Hematopoietic multipotent progenitor cell treated with erythropoietin and hydrocortisone succinate and interleukin-3 and kit ligand, for 17 days (in vitro differentiated cells): ENCODE measurements around the gene UNC45A.

Experiments used
- DNase-seq: peaks from one replicate; pipeline ENCODE4 v3.0.0-alpha.2; 2015; ENCODE audit warnings: low spot score

Gene UNC45A

GRCh38 chr15:90967206-90967605, 32.1 kb downstream of the UNC45A start:
- no peak for DNase-seq

- DNase-seq: no peak
Observed at GRCh38 chr15:90968434-90968833, 33.3 kb downstream of the UNC45A start.

- no peak for DNase-seq
Observed at GRCh38 chr15:90970274-90970673, 35.2 kb downstream of the UNC45A start.

GRCh38 chr15:90972133-90972532, 37.0 kb downstream of the UNC45A start:
- no peak for DNase-seq

DNA sequence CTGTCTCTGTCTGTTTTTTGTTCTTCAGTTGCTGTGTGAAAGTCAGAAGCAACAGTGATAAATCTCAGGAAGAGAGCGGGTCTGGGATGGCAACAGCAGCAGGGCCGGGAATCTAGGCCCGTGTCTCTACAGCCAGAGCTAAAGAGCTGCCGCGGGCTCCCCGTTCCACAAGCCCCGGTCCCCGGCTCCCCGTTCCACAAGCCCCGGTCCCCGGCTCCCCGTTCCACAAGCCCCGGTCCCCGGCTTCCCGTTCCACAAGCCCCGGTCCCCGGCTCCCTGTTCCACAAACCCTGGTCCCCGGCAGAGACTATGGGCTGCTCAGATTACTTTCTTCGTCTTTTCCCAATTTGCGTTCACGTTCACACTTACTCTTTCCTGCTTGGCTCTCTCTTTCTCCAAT, 39.1 kb downstream of the UNC45A start:
- no peak for DNase-seq

- DNase-seq: peak; percentile 20
Observed at GRCh38 chr15:90979582-90979981, 44.5 kb downstream of the UNC45A start.

DNA sequence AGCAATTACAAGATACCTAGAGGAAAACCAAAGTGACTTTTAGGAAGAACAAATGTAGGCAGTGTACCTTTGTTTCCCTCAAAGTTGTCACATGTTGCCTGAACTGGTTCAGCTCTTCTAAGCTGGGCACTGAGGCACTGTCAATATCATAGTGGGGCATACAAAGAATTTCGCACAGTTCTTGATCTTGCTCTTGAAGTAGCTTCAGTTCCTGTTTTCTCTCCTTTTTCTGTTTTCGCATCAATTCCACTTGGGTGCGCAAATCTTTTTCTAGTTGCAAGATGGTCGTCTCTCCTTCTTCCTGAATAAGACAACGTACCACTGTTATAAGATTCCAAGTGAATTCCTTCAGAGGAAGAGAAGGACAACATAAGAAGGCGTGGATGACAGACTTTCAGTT, 46.6 kb downstream of the UNC45A start:
- no peak for DNase-seq

GRCh38 chr15:90982135-90982534, 47.0 kb downstream of the UNC45A start:
- no peak for DNase-seq

DNA sequence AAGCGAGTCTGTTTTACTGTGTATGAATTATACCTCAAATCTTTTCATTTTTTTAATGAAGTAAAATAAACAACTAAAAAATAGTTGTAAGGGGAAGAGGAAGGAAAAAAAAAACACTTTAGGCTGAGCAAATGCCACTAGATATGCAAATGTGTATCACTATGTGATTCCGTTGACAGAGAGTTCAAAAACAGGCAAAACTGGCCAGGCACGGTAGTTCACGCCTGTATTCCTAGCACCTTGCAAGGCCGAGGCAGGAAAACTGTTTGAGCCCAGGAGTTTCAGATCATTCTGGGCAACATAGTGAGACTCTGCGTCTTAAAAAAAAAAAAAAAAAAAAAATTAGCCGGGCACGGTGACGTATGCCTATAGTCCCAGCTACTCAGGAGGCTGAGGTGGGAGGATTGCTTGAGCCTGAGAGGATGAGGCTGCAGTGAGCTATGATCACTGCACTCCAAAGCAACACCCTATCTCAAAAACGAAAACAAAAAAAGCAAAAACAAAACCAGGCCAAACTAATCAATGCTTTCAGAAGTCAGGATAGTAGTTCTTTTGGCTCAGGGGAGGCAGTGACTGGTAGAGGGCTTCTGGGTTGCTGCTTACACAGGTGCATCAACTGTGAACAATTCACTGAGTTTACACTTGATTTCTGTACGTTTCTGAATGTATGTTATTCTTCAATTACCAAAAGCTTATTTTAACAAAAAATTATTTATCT, 51.9 kb downstream of the UNC45A start:
- no peak for DNase-seq

GRCh38 chr15:90987561-90988141, 52.6 kb downstream of the UNC45A start:
- peak; percentile 17 for DNase-seq

DNA sequence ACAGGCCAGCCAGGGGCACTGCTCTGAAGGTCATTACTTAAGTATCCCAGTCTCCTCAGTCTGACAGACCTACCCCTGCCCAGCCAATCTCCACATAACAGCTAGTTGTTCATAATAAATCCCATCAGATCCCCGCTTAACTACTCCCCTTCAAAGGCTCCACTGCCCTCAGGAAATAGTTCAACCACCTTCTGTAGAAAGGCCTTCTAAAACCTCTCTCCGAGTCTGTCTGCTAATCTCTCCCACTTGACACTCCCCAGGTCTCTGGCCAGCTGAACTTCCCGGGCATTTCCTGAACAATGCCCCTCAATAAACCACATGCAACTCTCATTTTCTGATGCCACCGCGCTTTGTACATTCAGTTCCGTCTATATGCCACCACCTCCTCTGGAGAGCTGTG, 53.2 kb downstream of the UNC45A start:
- DNase-seq: no peak

DNA sequence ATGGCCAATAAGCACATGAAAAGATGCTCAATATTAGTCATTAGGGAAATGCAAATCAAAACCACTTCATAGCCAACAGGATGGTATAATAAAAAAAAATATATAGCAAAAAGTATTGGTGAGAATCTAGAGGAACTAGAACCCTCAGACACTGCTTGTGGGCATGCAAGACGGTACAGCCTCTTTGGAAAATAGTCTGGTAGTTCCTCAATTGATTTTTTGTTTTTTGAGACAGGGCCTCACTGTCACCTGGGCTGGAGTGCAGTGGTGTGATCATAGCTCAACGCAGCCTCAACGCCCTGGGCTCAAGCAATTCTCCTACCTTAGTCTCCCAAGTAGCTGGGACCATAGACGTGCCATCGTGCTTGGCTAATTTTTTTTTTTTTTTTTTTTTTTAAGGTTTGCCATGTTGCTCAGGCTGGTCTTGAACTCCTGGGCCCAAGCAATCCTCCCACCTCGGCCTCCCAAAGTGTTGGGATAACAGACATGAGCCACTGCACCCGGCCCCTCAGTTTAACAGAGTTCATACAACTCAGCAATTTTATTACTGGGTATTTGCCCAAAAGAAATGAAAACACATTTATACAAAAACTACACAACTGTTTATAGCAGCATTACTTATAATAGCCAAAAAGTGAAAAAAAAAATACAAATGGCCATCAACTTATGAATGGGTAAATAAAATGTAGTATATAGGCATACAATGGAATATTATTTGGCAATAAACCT, 54.1 kb downstream of the UNC45A start:
- no peak for DNase-seq

DNA sequence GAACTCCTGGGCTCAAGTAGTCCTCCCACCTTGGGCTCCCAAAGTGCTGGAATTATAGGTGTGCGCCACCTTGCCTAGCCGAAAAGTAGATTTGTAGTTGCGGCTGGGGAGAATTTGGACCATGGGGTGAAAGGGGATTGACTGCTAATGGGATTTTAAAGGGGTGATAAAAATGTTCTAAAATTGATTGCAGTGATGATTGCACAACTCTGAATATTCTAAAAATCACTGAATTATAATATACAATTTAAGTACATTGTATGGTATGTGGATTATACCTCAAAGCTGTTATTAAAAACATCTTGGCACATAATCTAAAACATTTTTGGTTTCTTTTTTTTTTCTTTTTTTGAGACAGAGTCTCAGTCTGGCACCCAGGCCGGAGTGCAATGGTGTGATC, 55.4 kb downstream of the UNC45A start:
- no peak for DNase-seq

- DNase-seq: peak; percentile 39
Observed at GRCh38 chr15:90991587-90992285, 56.7 kb downstream of the UNC45A start.

DNA sequence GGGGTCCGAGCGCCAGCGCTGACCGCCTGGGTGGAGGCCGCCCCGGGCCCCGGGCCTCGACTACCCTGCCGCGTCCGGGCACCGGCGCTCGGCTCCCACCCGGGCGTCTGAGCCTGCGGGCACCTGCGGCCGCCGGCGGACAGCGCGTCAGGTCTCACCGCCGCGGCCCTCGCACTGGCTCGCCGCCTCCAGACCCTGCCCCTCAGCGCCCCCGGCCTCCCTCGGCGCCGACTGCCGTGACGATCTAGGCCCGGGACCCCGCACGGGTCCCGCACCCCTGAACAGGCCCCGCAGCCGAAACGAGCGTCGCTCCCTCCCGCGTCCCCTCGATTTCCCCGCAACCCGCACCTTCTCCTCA, 59.0 kb downstream of the UNC45A start:
- no peak for DNase-seq

GRCh38 chr15:90994417-90995311, 59.6 kb downstream of the UNC45A start, which contains the start of gene PRC1:
Gene PRC1 (minus strand): TSS chr15:90994535. CDS start chr15:90994417, 118 bp downstream.
- DNase-seq: peak; percentile 98

DNA sequence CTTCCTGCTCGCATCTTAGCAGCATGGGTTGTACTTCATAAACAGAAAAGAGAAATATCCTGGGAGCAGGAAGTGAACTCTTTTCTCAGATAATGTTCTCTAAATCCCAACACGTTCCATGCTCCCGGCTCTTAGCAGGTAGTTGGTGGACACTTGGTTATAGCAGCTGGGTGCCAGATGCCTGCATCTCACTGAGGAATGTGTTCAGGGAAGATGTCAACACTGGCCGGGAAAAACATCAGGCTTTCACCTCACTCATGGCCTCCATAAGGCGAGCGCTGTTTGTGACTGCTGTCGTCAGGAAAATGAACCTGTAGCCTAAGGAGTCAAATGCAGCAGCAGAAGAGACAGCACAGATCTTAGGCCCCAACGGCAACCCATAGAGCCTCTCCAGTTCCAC, 63.7 kb downstream of the UNC45A start:
- no peak for DNase-seq

DNA sequence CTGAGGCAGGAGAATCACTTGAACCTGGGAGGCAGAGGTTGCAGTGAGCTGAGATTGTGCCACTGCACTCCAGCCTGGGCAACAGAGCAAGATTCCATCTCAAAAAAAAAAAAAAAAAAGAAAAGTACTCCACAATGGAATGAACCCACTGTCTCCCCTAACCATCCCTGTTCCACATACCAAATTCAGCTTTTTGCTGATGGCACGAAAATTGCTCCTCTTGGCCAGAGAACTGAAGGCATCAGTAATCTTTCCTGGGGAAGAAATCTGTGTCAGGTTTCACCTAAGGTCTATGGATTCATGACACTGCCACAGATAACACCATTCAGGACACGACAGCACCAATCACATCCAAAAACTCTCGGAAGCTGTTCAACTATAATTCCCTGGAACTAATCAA, 66.1 kb downstream of the UNC45A start:
- no peak for DNase-seq
